Measurements from ENCODE around the gene LOXL1.
A peak's percentile ranks its signal among the peaks of the same experiment; 100 is the strongest.
"Not testable (repeated sequence)": the region's sequence is repeated elsewhere in the genome, so short reads cannot be mapped to it uniquely, and the experiment has no call there.

The LOXL1 gene

GRCh38 chr15:73972984-73973682 lies 46.9 kb downstream of the LOXL1 start:
- H3K27ac ChIP-seq (ENCODE audit: low read length): peak overlapping the region; percentile 44; the same call in 1 of the 2 replicates
- H3K27me3 ChIP-seq (ENCODE audit: insufficient read depth, low read length, poor library complexity): peaks cover 13% of the 10 kb centered on the region
- H3K9ac ChIP-seq (ENCODE audit: low read depth, low read length): peak overlapping the region; percentile 39
- TF ChIP-seq EZH2 (IDR thresholded peaks at IDR 0.05; ENCODE audit: borderline replicate concordance, low read depth, low read length, severe bottlenecking): no peak
- peak; percentile 91 for TF ChIP-seq CTCF (IDR thresholded peaks at IDR 0.05; ENCODE audit: borderline replicate concordance, extremely low read depth, low read length, poor library complexity, severe bottlenecking)
- peak overlapping the region; percentile 71 for H3K4me2 ChIP-seq (ENCODE audit: insufficient read depth, low read length)
- peak overlapping the region in 1 of 2 experiments; percentile 47; a peak in 2 of 4 replicates for H3K4me3 ChIP-seq (ENCODE audit: low read depth in 1 of 2, low read length in 2 of 2)
- no peaks in the 10 kb centered on the region for H3K36me3 ChIP-seq (ENCODE audit: insufficient read depth, low read length)
- DNase-seq (peak; percentile 84), ATAC-seq (ENCODE audit: insufficient read depth, low read depth) (peak; percentile 88)
- peak overlapping the region; percentile 74 for H2AFZ ChIP-seq (ENCODE audit: low read depth, low read length)
- H4K20me1 ChIP-seq (ENCODE audit: insufficient read depth, low read length): no peaks in the 10 kb centered on the region
- H3K9me3 ChIP-seq (ENCODE audit: insufficient read depth, low read length, severe bottlenecking): no peaks in the 10 kb centered on the region
- H3K79me2 ChIP-seq (ENCODE audit: insufficient read depth, low read length): no peaks in the 10 kb centered on the region
- H3K4me1 ChIP-seq (ENCODE audit: insufficient read depth, low read length): peaks cover 23% of the 10 kb centered on the region

GRCh38 chr15:73973683-73974200 lies 47.5 kb downstream of the LOXL1 start:
- H3K4me2 ChIP-seq (ENCODE audit: insufficient read depth, low read length); H3K9ac ChIP-seq (ENCODE audit: low read depth, low read length); ATAC-seq (ENCODE audit: insufficient read depth, low read depth); DNase-seq; H3K36me3 ChIP-seq (ENCODE audit: insufficient read depth, low read length); H3K27ac ChIP-seq (ENCODE audit: low read length); H4K20me1 ChIP-seq (ENCODE audit: insufficient read depth, low read length); H3K4me3 ChIP-seq (ENCODE audit: low read depth in 1 of 2, low read length in 2 of 2); H2AFZ ChIP-seq (ENCODE audit: low read depth, low read length); H3K9me3 ChIP-seq (ENCODE audit: insufficient read depth, low read length, severe bottlenecking); H3K79me2 ChIP-seq (ENCODE audit: insufficient read depth, low read length): not testable (repeated sequence)
- H3K4me1 ChIP-seq (ENCODE audit: insufficient read depth, low read length): peaks cover 23% of the 10 kb centered on the region
- H3K27me3 ChIP-seq (ENCODE audit: insufficient read depth, low read length, poor library complexity): peaks cover 13% of the 10 kb centered on the region

GRCh38 chr15:73975440-73976125 lies 49.3 kb downstream of the LOXL1 start:
- not testable (repeated sequence) for H3K36me3 ChIP-seq (ENCODE audit: insufficient read depth, low read length); H3K9me3 ChIP-seq (ENCODE audit: insufficient read depth, low read length, severe bottlenecking); H3K79me2 ChIP-seq (ENCODE audit: insufficient read depth, low read length); H4K20me1 ChIP-seq (ENCODE audit: insufficient read depth, low read length); H3K27ac ChIP-seq (ENCODE audit: low read length); H3K4me3 ChIP-seq (ENCODE audit: low read depth in 1 of 2, low read length in 2 of 2); H3K9ac ChIP-seq (ENCODE audit: low read depth, low read length); H2AFZ ChIP-seq (ENCODE audit: low read depth, low read length)
- DNase-seq (peak; percentile 81), ATAC-seq (ENCODE audit: insufficient read depth, low read depth) (peak; percentile 76)
- Histone ChIP-seq H3K27me3 (ENCODE audit: insufficient read depth, low read length, poor library complexity) (peaks cover 13% of the 10 kb centered on the region), H3K4me2 (ENCODE audit: insufficient read depth, low read length) (peak overlapping the region; percentile 51), H3K4me1 (ENCODE audit: insufficient read depth, low read length) (peaks cover 23% of the 10 kb centered on the region)

- Histone ChIP-seq H3K4me2 (ENCODE audit: insufficient read depth, low read length) (no peak overlapping the region), H3K9me3 (ENCODE audit: insufficient read depth, low read length, severe bottlenecking) (no peaks in the 10 kb centered on the region), H4K20me1 (ENCODE audit: insufficient read depth, low read length) (no peaks in the 10 kb centered on the region), H3K36me3 (ENCODE audit: insufficient read depth, low read length) (no peaks in the 10 kb centered on the region), H2AFZ (ENCODE audit: low read depth, low read length) (no peak overlapping the region), H3K4me3 (ENCODE audit: low read depth in 1 of 2, low read length in 2 of 2) (no peak overlapping the region), H3K9ac (ENCODE audit: low read depth, low read length) (no peak overlapping the region), H3K27ac (ENCODE audit: low read length) (no peak overlapping the region), H3K27me3 (ENCODE audit: insufficient read depth, low read length, poor library complexity) (peaks cover 13% of the 10 kb centered on the region), H3K4me1 (ENCODE audit: insufficient read depth, low read length) (peaks cover 21% of the 10 kb centered on the region), H3K79me2 (ENCODE audit: insufficient read depth, low read length) (no peaks in the 10 kb centered on the region)
- no peak for ATAC-seq (ENCODE audit: insufficient read depth, low read depth)
- no peak for DNase-seq
- TF ChIP-seq EZH2 (IDR thresholded peaks at IDR 0.05; ENCODE audit: borderline replicate concordance, low read depth, low read length, severe bottlenecking): no peak
- no peak for TF ChIP-seq CTCF (IDR thresholded peaks at IDR 0.05; ENCODE audit: borderline replicate concordance, extremely low read depth, low read length, poor library complexity, severe bottlenecking)
Observed at GRCh38 chr15:73978896-73979295, 52.6 kb downstream of the LOXL1 start.
